Parathyroid adenoma (tissue), 2 donors: Measurements from ENCODE around the gene PISD.
"Not testable (repeated sequence)": the region's sequence is repeated elsewhere in the genome, so short reads cannot be mapped to it uniquely, and the experiment has no call there.

Source experiments
- H2AFZ ChIP-seq: fragments of 300-600 bp; sonication (generic); one replicate; pipeline ENCODE4 v1.7.0; 2017; ENCODE audit warnings: antibody characterized with exemption, mild to moderate bottlenecking
- H3K27ac ChIP-seq: fragments of 300-600 bp; sonication (generic); one replicate; pipeline ENCODE4 v1.7.0; 2017
- H3K27me3 ChIP-seq: fragments of 300-600 bp; sonication (generic); one replicate; pipeline ENCODE4 v1.7.0; 2017; ENCODE audit warnings: low read length; ENCODE audit not compliant: control insufficient read depth, insufficient read depth
- H3K36me3 ChIP-seq: fragments of 300-600 bp; sonication (generic); one replicate; pipeline ENCODE4 v1.7.0; 2017; ENCODE audit warnings: low read length; ENCODE audit not compliant: control insufficient read depth, insufficient read depth
- H3K4me1 ChIP-seq: fragments of 300-600 bp; sonication (generic); one replicate; pipeline ENCODE4 v1.7.0; 2017; ENCODE audit warnings: control low read depth
- H3K4me2 ChIP-seq: fragments of 300-600 bp; sonication (generic); one replicate; pipeline ENCODE4 v1.7.0; 2017; ENCODE audit warnings: low read length
- H3K4me3 ChIP-seq: fragments of 300-600 bp; sonication (generic); one replicate; pipeline ENCODE4 v1.7.0; 2017; ENCODE audit warnings: low read depth, low read length
- H3K79me2 ChIP-seq: fragments of 300-600 bp; sonication (generic); one replicate; pipeline ENCODE4 v1.7.0; 2017; ENCODE audit warnings: control low read depth
- H3K9ac ChIP-seq: fragments of 300-600 bp; sonication (generic); one replicate; pipeline ENCODE4 v1.7.0; 2017; ENCODE audit warnings: mild to moderate bottlenecking
- H3K9me3 ChIP-seq: fragments of 300-600 bp; sonication (generic); one replicate; pipeline ENCODE4 v1.7.0; 2017; ENCODE audit warnings: low read length; ENCODE audit not compliant: control insufficient read depth
- CTCF ChIP-seq: fragments of 300-600 bp; sonication (generic); IDR thresholded peaks from one replicate; pipeline ENCODE4 v1.7.0; 2017; ENCODE audit warnings: antibody characterized with exemption, mild to moderate bottlenecking
- donor health status: primary hyperparathyroidism.

Gene PISD

GRCh38 chr22:31662668-31663037 is 638 bp upstream of the PISD start:
- Histone ChIP-seq H3K27me3 (no peaks in the 10 kb centered on the region), H3K4me2 (peak overlapping the region; percentile 85), H3K36me3 (no peaks in the 10 kb centered on the region), H3K4me1 (no peaks in the 10 kb centered on the region), H3K79me2 (peaks cover 26% of the 10 kb centered on the region), H3K9me3 (no peaks in the 10 kb centered on the region), H3K4me3 (peak overlapping the region; percentile 76), H3K9ac (no peak overlapping the region), H2AFZ (peak overlapping the region; percentile 98), H3K27ac (peak overlapping the region; percentile 73)
- no peak for TF ChIP-seq CTCF

- not testable (repeated sequence) for H3K27me3 ChIP-seq, H3K27ac ChIP-seq, H3K36me3 ChIP-seq, H3K4me1 ChIP-seq, H2AFZ ChIP-seq, H3K9me3 ChIP-seq
- H3K9ac ChIP-seq = peak overlapping the region; percentile 1
- H3K79me2 ChIP-seq = peaks cover 30% of the 10 kb centered on the region
- H3K4me3 ChIP-seq = peak overlapping the region; percentile 76
- H3K4me2 ChIP-seq = peak overlapping the region; percentile 80
Measured at GRCh38 chr22:31660860-31661341, 1.1 kb downstream of the PISD start.

- Histone ChIP-seq H3K4me3 (no peak overlapping the region), H3K9ac (no peak overlapping the region), H3K4me1 (peaks cover 4% of the 10 kb centered on the region), H3K4me2 (no peak overlapping the region), H3K27ac (no peak overlapping the region), H2AFZ (no peak overlapping the region), H3K9me3 (no peaks in the 10 kb centered on the region), H3K79me2 (peaks cover 42% of the 10 kb centered on the region), H3K36me3 (no peaks in the 10 kb centered on the region), H3K27me3 (no peaks in the 10 kb centered on the region)
- TF ChIP-seq CTCF = no peak
Measured at GRCh38 chr22:31659246-31659645, 2.8 kb downstream of the PISD start.

GRCh38 chr22:31654408-31654807 is 7.6 kb downstream of the PISD start:
- peak overlapping the region; percentile 50 for H3K4me2 ChIP-seq
- H3K4me3 ChIP-seq = no peak overlapping the region
- H3K9ac ChIP-seq = no peak overlapping the region
- peaks cover 27% of the 10 kb centered on the region for H3K79me2 ChIP-seq
- no peaks in the 10 kb centered on the region for H3K36me3 ChIP-seq
- H3K4me1 ChIP-seq = peaks cover 6% of the 10 kb centered on the region
- H3K9me3 ChIP-seq = no peaks in the 10 kb centered on the region
- TF ChIP-seq CTCF = no peak
- H2AFZ ChIP-seq = no peak overlapping the region
- no peaks in the 10 kb centered on the region for H3K27me3 ChIP-seq
- no peak overlapping the region for H3K27ac ChIP-seq

- no peak overlapping the region for H3K4me3 ChIP-seq
- H3K27ac ChIP-seq = no peak overlapping the region
Measured at GRCh38 chr22:31653944-31654343, 8.1 kb downstream of the PISD start.

More at GRCh38 chr22:31653944-31654343, 8.1 kb downstream of the PISD start:
- peaks cover 27% of the 10 kb centered on the region for H3K79me2 ChIP-seq
- peaks cover 6% of the 10 kb centered on the region for H3K4me1 ChIP-seq
- no peak overlapping the region for H2AFZ ChIP-seq
- H3K36me3 ChIP-seq = no peaks in the 10 kb centered on the region
- TF ChIP-seq CTCF = no peak
- no peaks in the 10 kb centered on the region for H3K27me3 ChIP-seq
- H3K9me3 ChIP-seq = no peaks in the 10 kb centered on the region
- peak overlapping the region; percentile 50 for H3K4me2 ChIP-seq
- H3K9ac ChIP-seq = no peak overlapping the region
